OCI-LY7 (cell line): ENCODE results near the gene ARL15.

Source experiments
- CTCF ChIP-seq: fragments of 200-600 bp; sonication (generic); conservative IDR thresholded peaks from 2 replicates; pipeline ENCODE4 v1.5.1; 2014; ENCODE audit warnings: mild to moderate bottlenecking, antibody characterized with exemption, low read length, moderate library complexity, mixed read lengths
- EZH2phosphoT487 ChIP-seq: fragments of 200-600 bp; sonication (generic); IDR thresholded peaks from 2 replicates; pipeline ENCODE4 v1.6.1; 2018; ENCODE audit warnings: low read depth, borderline replicate concordance, mild to moderate bottlenecking, mixed run types, antibody characterized with exemption, low read length, moderate library complexity, mixed read lengths

- TF ChIP-seq CTCF: no peak
- TF ChIP-seq EZH2phosphoT487: no peak
Observed at GRCh38 chr5:54309691-54310432, 511 bp downstream of the ARL15 start.
